ENCODE results near the gene CARM1. TPM values are rescaled to one million over a fixed set of nuclear protein-coding genes. Genes with fewer than 3 reads are reported as not detected.
A peak's percentile ranks its signal among the peaks of the same experiment; 100 is the strongest.

The CARM1 gene
- total RNA-seq, 1 donor from 2014 or later = 34.4 TPM

GRCh38 chr19:10839114-10840050 lies 32.0 kb upstream of the CARM1 start:
- no peak overlapping the region for H3K9ac ChIP-seq
- H3K27me3 Mint-ChIP-seq (ENCODE audit: insufficient read depth, low read depth) = peaks cover 4% of the 10 kb centered on the region
- no peak overlapping the region for H2AFZ ChIP-seq (replicated peaks)
- no peak overlapping the region for H3K27ac ChIP-seq
- peaks cover 5% of the 10 kb centered on the region for H3K36me3 Mint-ChIP-seq
- no peaks in the 10 kb centered on the region for H3K79me2 ChIP-seq (ENCODE audit: low read depth)
- H3K4me1 Mint-ChIP-seq = peaks cover 14% of the 10 kb centered on the region
- no peaks in the 10 kb centered on the region for H3K27me3 ChIP-seq
- H3K9me3 Mint-ChIP-seq = peaks cover 2% of the 10 kb centered on the region
- H3K4me2 ChIP-seq = no peak overlapping the region
- H3K36me3 ChIP-seq = no peaks in the 10 kb centered on the region
- no peak overlapping the region for H3K4me3 ChIP-seq
- H3K4me3 Mint-ChIP-seq = peak overlapping the region; percentile 4
- peaks cover 22% of the 10 kb centered on the region for H3F3A ChIP-seq (ENCODE audit: low read depth)
- H3K9me3 ChIP-seq (ENCODE audit: low read depth) = no peaks in the 10 kb centered on the region
- H3K4me1 ChIP-seq = no peaks in the 10 kb centered on the region
- no peak overlapping the region for H3K27ac Mint-ChIP-seq
- no peaks in the 10 kb centered on the region for H4K20me1 ChIP-seq (ENCODE audit: low read depth)
- no peak for TF ChIP-seq CTCF (IDR thresholded peaks at IDR 0.05)
- no peak for TF ChIP-seq EZH2phosphoT487 (IDR thresholded peaks at IDR 0.05)
- no peak for TF ChIP-seq EZH2 (IDR thresholded peaks at IDR 0.05)
- DNase-seq (ENCODE audit: low spot score) = no peak

GRCh38 chr19:10842788-10843187 lies 28.6 kb upstream of the CARM1 start:
- Mint-ChIP-seq H3K27me3 (ENCODE audit: insufficient read depth, low read depth) (no peaks in the 10 kb centered on the region), H3K27ac (no peak overlapping the region), H3K4me1 (no peaks in the 10 kb centered on the region), H3K4me3 (no peak overlapping the region), H3K36me3 (peaks cover 2% of the 10 kb centered on the region), H3K9me3 (peaks cover 7% of the 10 kb centered on the region)
- H3K27me3 ChIP-seq = no peaks in the 10 kb centered on the region
- H2AFZ ChIP-seq (replicated peaks) = no peak overlapping the region
- H3K4me3 ChIP-seq = no peak overlapping the region
- H3K9me3 ChIP-seq (ENCODE audit: low read depth) = no peaks in the 10 kb centered on the region
- no peak overlapping the region for H3K27ac ChIP-seq
- H3K4me2 ChIP-seq = no peak overlapping the region
- no peak for DNase-seq (ENCODE audit: low spot score)
- TF ChIP-seq EZH2 (IDR thresholded peaks at IDR 0.05) (no peak), CTCF (IDR thresholded peaks at IDR 0.05) (no peak), EZH2phosphoT487 (IDR thresholded peaks at IDR 0.05) (no peak)
- H3K9ac ChIP-seq = no peak overlapping the region
- H3K4me1 ChIP-seq = no peaks in the 10 kb centered on the region
- H3K79me2 ChIP-seq (ENCODE audit: low read depth) = no peaks in the 10 kb centered on the region
- H3K36me3 ChIP-seq = no peaks in the 10 kb centered on the region
- no peaks in the 10 kb centered on the region for H4K20me1 ChIP-seq (ENCODE audit: low read depth)
- H3F3A ChIP-seq (ENCODE audit: low read depth) = peaks cover 3% of the 10 kb centered on the region

- H3K27ac Mint-ChIP-seq = no peak overlapping the region
- Histone ChIP-seq H3K4me1 (no peaks in the 10 kb centered on the region), H3K36me3 (no peaks in the 10 kb centered on the region), H3K4me3 (no peak overlapping the region), H3K27me3 (no peaks in the 10 kb centered on the region), H3K9me3 (ENCODE audit: low read depth) (no peaks in the 10 kb centered on the region), H3K79me2 (ENCODE audit: low read depth) (no peaks in the 10 kb centered on the region), H4K20me1 (ENCODE audit: low read depth) (no peaks in the 10 kb centered on the region), H3F3A (ENCODE audit: low read depth) (peaks cover 3% of the 10 kb centered on the region), H3K9ac (no peak overlapping the region), H3K27ac (no peak overlapping the region), H2AFZ (replicated peaks) (no peak overlapping the region), H3K4me2 (no peak overlapping the region)
- no peaks in the 10 kb centered on the region for H3K36me3 Mint-ChIP-seq
- peaks cover 3% of the 10 kb centered on the region for H3K4me1 Mint-ChIP-seq
- peaks cover 5% of the 10 kb centered on the region for H3K27me3 Mint-ChIP-seq (ENCODE audit: insufficient read depth, low read depth)
- H3K9me3 Mint-ChIP-seq = peaks cover 5% of the 10 kb centered on the region
- DNase-seq (ENCODE audit: low spot score) = no peak
- no peak overlapping the region for H3K4me3 Mint-ChIP-seq
- no peak for TF ChIP-seq CTCF (IDR thresholded peaks at IDR 0.05)
- TF ChIP-seq EZH2phosphoT487 (IDR thresholded peaks at IDR 0.05) = no peak
- TF ChIP-seq EZH2 (IDR thresholded peaks at IDR 0.05) = no peak
Observed at GRCh38 chr19:10846500-10847202, 24.7 kb upstream of the CARM1 start.
